Heart left ventricle (tissue), 13 donors: ENCODE results near the gene PNLIP.

Source experiments
- CTCF ChIP-seq, 12 donors: fragments of 200-600 bp; sonication (generic) in 4 of 12; IDR thresholded peaks; one replicate each; pipeline versions ENCODE4 v1.5.0 to v1.8.0; 2018 to 2022; ENCODE audit warnings: antibody characterized with exemption in 12 of 12, mild to moderate bottlenecking in 5 of 12
- POLR2A ChIP-seq, 2 donors: fragments of 450-650 bp; IDR thresholded peaks; one replicate each; pipeline ENCODE4 v1.6.1; 2017; ENCODE audit warnings: antibody characterized with exemption in 2 of 2, mild to moderate bottlenecking in 2 of 2, moderate library complexity in 2 of 2
- donor health status: ischemic (EF 13 %, LVEDD 7.1; RV severe dilation, severe dysfunction).
- donor health status: DM: no; HTN: yes; CAD: no.
- donor health status: DM: no; HTN: no; CAD: no.
- donor health status: ischemic (EF 25% LVEDD 6.9; RV normal size, moderate dysfunction).
- donor health status: ischemic (EF 25% LVEDD 5.7; RV mildly dilated, moderate dysfunction).
- donor health status: ischemic (EF 35%, LVEDD 5.7; RV mildly dilated, moderate dysfunction).
- donor health status: nonischemic (EF 11% LVEDD 7.7; RV severe dilation, severe dysfunction).
- donor health status: DM: yes; HTN: yes; CAD: no.
- donor health status: PGD.
- donor health status: ischemic (EF 29% LVEDD 5.4; RV normal size, mild dysfunction).
- donor health status: nonischemic (EF 23%, LVEDD 6.1; RV moderate dilation, normal function).

- TF ChIP-seq CTCF (IDR thresholded peaks at IDR 0.05) (no peak), POLR2A (IDR thresholded peaks at IDR 0.05) (no peak)
Measured at GRCh38 chr10:116545122-116545521, 609 bp upstream of the PNLIP start.
